NT2/D1 (cell line): ENCODE results near the gene TAF5L.

Experiments used
- DNase-seq: peaks from one replicate; pipeline ENCODE4 v3.0.0-alpha.2; 2011; ENCODE audit warnings: low read depth, low spot score
- H3K27me3 ChIP-seq: 2 replicates; pipeline ENCODE4 v1.6.0; 2011; ENCODE audit warnings: mild to moderate bottlenecking; ENCODE audit not compliant: insufficient read length, insufficient read depth
- H3K36me3 ChIP-seq: 2 replicates; pipeline ENCODE4 v1.6.1; 2011; ENCODE audit warnings: mild to moderate bottlenecking, low read length, mixed read lengths; ENCODE audit not compliant: insufficient read depth, insufficient read length
- H3K4me1 ChIP-seq: 2 replicates; pipeline ENCODE4 v1.5.1; 2011; ENCODE audit not compliant: insufficient read depth, insufficient read length
- H3K4me3 ChIP-seq: 2 replicates; pipeline ENCODE4 v1.5.1; 2011; ENCODE audit warnings: low read depth; ENCODE audit not compliant: insufficient read length
- H3K9ac ChIP-seq: 2 replicates; pipeline ENCODE4 v1.6.0; 2011; ENCODE audit warnings: low read depth; ENCODE audit not compliant: insufficient read length
- H3K9me3 ChIP-seq: 2 replicates; pipeline ENCODE4 v1.5.1; 2011; ENCODE audit warnings: mild to moderate bottlenecking, low read length; ENCODE audit not compliant: insufficient read depth
- SUZ12 ChIP-seq: IDR thresholded peaks from 2 replicates; pipeline ENCODE4 v1.6.1; 2011; ENCODE audit not compliant: insufficient read length, insufficient read depth; ENCODE audit errors: extremely low read depth
- YY1 ChIP-seq: IDR thresholded peaks from 2 replicates; pipeline ENCODE4 v1.6.1; 2011; ENCODE audit not compliant: insufficient read length, insufficient read depth
- ZNF274 ChIP-seq: IDR thresholded peaks from 2 replicates; pipeline ENCODE4 v1.6.1; 2011; ENCODE audit warnings: mild to moderate bottlenecking, low read depth, low read length

TAF5L gene

DNA sequence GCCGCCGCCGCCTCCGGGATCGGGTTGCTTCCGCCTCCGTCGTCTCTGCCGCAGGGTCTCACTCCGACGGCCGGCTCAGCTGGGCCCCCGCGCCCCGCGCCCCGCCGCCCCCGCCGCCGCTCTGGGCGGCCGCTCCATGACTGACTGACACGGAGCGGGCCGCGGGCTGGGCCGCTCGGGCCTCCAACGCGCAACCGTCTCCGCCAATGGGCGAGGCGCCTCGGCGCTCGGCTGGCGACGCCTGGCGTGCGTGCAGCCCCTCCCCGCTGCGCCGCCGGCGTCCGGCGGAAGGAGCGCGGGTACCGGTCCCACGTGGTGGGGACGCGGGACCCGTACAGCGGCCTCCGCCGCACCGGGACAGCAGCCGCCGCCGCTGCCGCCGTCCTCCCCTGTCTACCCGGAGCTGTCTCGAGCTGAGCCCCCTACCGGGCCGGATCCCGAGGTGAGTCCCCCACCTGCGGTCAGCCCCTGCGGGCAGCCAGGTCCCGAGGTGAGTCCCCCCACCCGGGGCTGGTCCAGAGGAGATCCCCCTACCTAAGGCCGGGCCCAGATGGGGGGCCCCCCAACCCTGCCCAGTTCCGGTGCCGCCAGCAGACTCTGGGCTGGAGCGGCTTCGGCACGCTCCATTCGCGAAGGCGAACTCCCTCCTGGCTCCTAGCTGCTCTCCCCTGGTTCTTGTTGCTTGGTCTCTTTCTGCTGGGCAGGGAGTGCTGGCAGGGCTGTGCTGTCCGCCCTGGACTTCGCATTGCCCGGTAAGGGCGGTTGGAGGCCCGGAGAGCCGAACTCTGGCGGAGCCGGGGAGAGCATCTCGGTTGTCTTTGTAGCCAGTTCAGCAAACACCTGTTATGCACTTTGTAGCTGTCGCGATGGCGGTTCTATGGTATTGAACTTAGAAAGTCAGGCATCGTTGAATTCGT, at the start of gene TAF5L, which contains the start of gene URB2:
TAF5L (minus strand) TSS at position 208 of the 917 bp plus-strand sequence. CDS start 11,640 bp downstream, outside the sequence.
URB2 (plus strand) TSS at position 333 of the 917 bp plus-strand sequence. CDS start 1,387 bp downstream, outside the sequence.
- Histone ChIP-seq H3K4me1 (no peaks in the 10 kb centered on the region), H3K4me3 (peak within 1 kb of the TSS; percentile 92), H3K36me3 (peaks cover 49% of the 10 kb centered on the region), H3K9me3 (no peaks in the 10 kb centered on the region), H3K27me3 (peaks cover 2% of the 10 kb centered on the region), H3K9ac (peak within 1 kb of the TSS; percentile 97)
- TF ChIP-seq SUZ12 (no peak), ZNF274 (no peak), YY1 (no peak)
- DNase-seq = peak; percentile 93

DNA sequence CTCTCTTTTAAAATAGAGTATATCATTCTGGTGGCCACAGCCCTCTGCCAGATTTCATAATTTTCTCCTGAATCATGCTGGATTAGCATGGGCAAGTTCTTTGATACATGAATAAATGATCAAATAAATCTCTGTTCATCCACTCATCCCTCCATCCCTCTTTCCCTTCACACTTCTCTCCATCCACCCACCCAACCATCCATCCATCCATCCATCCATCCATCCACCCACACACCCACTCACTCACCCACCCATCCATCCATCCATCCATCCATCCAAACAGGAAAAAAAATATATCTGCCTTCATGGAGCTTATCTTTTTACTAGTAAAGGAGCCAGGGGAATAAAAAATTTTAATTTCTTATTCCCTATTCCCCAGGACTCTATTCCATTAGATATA, 49.5 kb upstream of the TAF5L start:
- H3K9me3 ChIP-seq = no peaks in the 10 kb centered on the region
- TF ChIP-seq YY1 = no peak
- no peak for TF ChIP-seq SUZ12
- TF ChIP-seq ZNF274 = no peak
- DNase-seq = no peak
- no peaks in the 10 kb centered on the region for H3K36me3 ChIP-seq
- no peaks in the 10 kb centered on the region for H3K4me1 ChIP-seq
- H3K4me3 ChIP-seq = no peak overlapping the region
- H3K9ac ChIP-seq = no peak overlapping the region
- no peaks in the 10 kb centered on the region for H3K27me3 ChIP-seq

DNA sequence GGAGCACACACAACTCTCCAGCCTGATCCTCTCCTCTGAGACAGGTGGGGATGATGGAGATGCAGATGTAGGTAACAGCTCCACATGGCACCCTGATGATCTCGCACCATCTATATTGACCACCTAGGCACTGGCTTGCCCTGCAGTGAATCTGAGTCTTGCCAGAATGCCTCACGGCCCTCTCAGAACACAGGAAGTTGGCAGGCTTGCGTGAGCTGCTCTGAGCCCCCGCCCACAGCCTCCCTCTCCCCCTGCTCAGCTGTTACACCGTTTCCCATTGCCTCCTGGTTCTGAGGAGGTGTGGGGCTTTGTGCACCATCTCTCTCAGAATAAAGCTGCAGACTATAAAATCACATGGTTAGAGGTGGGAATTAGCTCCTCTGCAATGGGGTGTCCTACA, 48.1 kb upstream of the TAF5L start:
- TF ChIP-seq YY1 = no peak
- Histone ChIP-seq H3K4me3 (no peak overlapping the region), H3K4me1 (no peaks in the 10 kb centered on the region), H3K36me3 (no peaks in the 10 kb centered on the region), H3K9me3 (no peaks in the 10 kb centered on the region), H3K9ac (no peak overlapping the region), H3K27me3 (no peaks in the 10 kb centered on the region)
- DNase-seq = no peak

DNA sequence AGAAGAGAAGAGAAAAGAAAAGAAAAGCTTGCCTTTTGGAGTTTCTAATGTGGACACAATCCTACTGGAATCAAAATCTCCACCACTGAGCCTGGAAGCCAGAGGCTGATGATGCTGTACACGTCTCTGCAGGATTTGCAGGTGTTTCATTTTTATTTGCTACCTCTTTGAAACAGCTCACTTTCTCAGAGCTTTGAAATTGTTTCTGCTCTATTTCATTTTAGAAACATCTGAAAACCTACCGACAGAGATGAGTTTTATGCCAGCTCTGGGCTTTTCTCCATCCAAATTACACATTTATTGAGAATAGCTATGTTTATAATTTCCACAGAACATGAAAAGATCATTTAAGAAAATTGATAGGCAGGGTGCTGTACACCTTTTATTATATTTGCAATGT, 46.3 kb upstream of the TAF5L start:
- Histone ChIP-seq H3K9me3 (no peaks in the 10 kb centered on the region), H3K4me1 (no peaks in the 10 kb centered on the region), H3K27me3 (no peaks in the 10 kb centered on the region), H3K4me3 (no peak overlapping the region), H3K36me3 (no peaks in the 10 kb centered on the region), H3K9ac (no peak overlapping the region)
- no peak for DNase-seq
- no peak for TF ChIP-seq SUZ12
- TF ChIP-seq ZNF274 = no peak
- TF ChIP-seq YY1 = no peak

DNA sequence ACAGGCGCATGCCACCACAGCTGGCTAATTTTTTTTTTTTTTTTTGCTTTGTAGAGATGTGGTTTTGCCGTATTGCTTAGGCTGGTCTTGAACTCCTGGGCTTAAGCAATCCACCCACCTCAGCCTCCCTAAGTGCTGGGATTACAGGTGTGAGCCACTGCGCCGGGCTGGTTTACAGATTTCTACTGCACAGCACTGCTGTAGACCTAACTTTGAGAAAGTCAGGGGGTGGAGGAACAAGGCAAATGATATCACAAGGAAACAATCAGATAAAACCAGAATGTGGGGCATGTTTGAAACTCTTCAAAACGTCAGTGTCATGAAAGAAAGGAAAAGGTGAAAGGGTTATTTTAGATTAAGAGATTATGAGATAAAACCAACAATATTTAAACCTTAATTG, 45.4 kb upstream of the TAF5L start:
- H3K36me3 ChIP-seq = no peaks in the 10 kb centered on the region
- no peaks in the 10 kb centered on the region for H3K9me3 ChIP-seq
- TF ChIP-seq SUZ12 = no peak
- no peak for TF ChIP-seq YY1
- TF ChIP-seq ZNF274 = no peak
- H3K4me1 ChIP-seq = no peaks in the 10 kb centered on the region
- no peaks in the 10 kb centered on the region for H3K27me3 ChIP-seq
- H3K9ac ChIP-seq = no peak overlapping the region
- DNase-seq = no peak
- no peak overlapping the region for H3K4me3 ChIP-seq

DNA sequence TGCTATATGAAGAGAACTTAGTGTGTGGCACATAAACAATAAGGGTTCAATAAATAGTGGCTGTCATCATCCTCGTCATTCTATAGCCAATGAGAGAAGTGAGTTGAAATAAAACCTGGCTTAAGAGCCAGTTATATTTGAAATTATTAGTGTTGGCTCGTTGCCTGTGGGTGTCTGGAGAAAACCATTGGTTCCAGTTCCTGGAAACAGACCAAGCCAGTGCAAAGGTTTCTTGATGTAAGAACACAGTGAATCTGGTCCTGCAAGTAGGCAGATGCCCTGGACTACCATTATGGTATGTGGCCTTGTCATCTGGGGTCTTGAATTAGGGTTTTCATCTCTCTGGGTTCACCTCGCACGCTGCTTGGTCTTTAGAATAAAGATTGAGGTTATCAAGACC, 43.4 kb upstream of the TAF5L start:
- Histone ChIP-seq H3K9me3 (no peaks in the 10 kb centered on the region), H3K27me3 (no peaks in the 10 kb centered on the region), H3K36me3 (peaks cover 1% of the 10 kb centered on the region), H3K9ac (no peak overlapping the region), H3K4me3 (no peak overlapping the region), H3K4me1 (no peaks in the 10 kb centered on the region)
- DNase-seq = no peak
- TF ChIP-seq ZNF274 = no peak
- TF ChIP-seq YY1 = no peak

DNA sequence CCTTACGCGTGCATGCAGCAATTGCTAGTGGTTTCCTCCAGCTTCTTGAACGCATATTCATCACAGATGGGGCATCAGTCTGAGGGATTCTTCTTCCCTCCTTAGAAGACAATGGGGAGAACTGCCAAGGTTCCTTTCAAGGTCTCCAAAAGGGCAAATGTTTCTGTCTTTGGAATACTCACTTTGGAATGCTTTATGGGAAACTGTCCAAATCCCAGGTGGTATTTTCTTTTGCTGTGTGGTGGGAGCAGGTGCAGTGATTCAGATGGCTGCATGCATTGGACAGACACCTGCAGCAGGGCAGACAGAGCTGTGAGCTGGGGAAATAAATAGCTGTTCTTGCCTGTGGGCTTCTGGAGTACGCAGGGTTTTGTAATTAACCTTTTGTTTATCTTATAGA, 40.7 kb upstream of the TAF5L start:
- Histone ChIP-seq H3K4me3 (no peak overlapping the region), H3K9ac (no peak overlapping the region), H3K36me3 (peaks cover 27% of the 10 kb centered on the region), H3K27me3 (no peaks in the 10 kb centered on the region), H3K4me1 (no peaks in the 10 kb centered on the region), H3K9me3 (no peaks in the 10 kb centered on the region)
- no peak for DNase-seq
- TF ChIP-seq YY1 (no peak), SUZ12 (no peak), ZNF274 (no peak)
